Progenitor cell of endocrine pancreas (in vitro differentiated cells): ENCODE data around the gene ABHD16B. TPM values are rescaled to one million over a fixed set of nuclear protein-coding genes. Genes with fewer than 3 reads are reported as not detected.

Source experiments
- DNase-seq: peaks from one replicate; pipeline ENCODE4 v3.0.0; 2021; ENCODE audit warnings: low spot score; ENCODE audit not compliant: unreplicated experiment
- H3K27ac Mint-ChIP-seq: 2 replicates; pipeline ENCODE4 v1.8.0; 2021; ENCODE audit warnings: mild to moderate bottlenecking, moderate library complexity, mixed read lengths
- H3K27me3 Mint-ChIP-seq: 2 replicates; pipeline ENCODE4 v1.8.0; 2021; ENCODE audit warnings: mixed read lengths
- H3K36me3 Mint-ChIP-seq: 2 replicates; pipeline ENCODE4 v1.8.0; 2022; ENCODE audit warnings: mixed read lengths; ENCODE audit not compliant: insufficient read depth
- H3K4me1 Mint-ChIP-seq: 2 replicates; pipeline ENCODE4 v1.8.0; 2021; ENCODE audit warnings: low read depth, mixed read lengths
- H3K4me3 Mint-ChIP-seq: 2 replicates; pipeline ENCODE4 v1.8.0; 2021; ENCODE audit warnings: low read depth, mild to moderate bottlenecking, moderate library complexity, mixed read lengths
- H3K9me3 Mint-ChIP-seq: 2 replicates; pipeline ENCODE4 v1.8.0; 2021; ENCODE audit warnings: low read depth, mixed read lengths
- total RNA-seq: library from RNA; stranded (reverse); gene quantifications from 2 replicates; pipeline ENCODE4 v1.2.1, GENCODE V29; 2021
- TF ChIP-seq, protein P1 (sequence below): fragments of 200-600 bp; sonication (generic); IDR thresholded peaks from one replicate; pipeline ENCODE4 v1.5.0; 2021; ENCODE audit warnings: antibody characterized with exemption, mild to moderate bottlenecking; ENCODE audit not compliant: unreplicated experiment

ABHD16B gene
- total RNA-seq, 1 donor from 2014 or later = not detected

DNA sequence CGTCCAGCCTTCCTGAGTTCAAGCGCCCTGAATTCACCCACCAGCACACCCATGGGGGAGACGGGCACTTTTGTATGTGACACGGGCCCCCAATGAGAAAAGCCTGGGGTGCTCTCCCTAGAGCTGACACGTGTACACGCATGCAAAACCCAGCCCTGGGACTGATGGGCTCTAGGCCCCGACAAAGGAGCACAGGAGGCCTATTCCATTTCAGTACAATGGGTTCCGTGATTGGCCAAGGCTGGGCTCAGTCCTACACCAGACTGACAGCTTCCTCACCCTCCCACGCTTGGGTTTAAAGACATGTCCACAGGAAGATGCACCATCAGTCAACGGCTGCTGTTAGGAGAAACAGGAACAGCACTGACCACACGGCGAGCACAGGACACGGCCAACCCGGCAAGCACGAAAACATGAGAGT, 39.0 kb upstream of the ABHD16B start:
- H3K4me1 Mint-ChIP-seq = peaks cover 19% of the 10 kb centered on the region
- peaks cover 2% of the 10 kb centered on the region for H3K36me3 Mint-ChIP-seq
- H3K27me3 Mint-ChIP-seq = no peaks in the 10 kb centered on the region

DNA sequence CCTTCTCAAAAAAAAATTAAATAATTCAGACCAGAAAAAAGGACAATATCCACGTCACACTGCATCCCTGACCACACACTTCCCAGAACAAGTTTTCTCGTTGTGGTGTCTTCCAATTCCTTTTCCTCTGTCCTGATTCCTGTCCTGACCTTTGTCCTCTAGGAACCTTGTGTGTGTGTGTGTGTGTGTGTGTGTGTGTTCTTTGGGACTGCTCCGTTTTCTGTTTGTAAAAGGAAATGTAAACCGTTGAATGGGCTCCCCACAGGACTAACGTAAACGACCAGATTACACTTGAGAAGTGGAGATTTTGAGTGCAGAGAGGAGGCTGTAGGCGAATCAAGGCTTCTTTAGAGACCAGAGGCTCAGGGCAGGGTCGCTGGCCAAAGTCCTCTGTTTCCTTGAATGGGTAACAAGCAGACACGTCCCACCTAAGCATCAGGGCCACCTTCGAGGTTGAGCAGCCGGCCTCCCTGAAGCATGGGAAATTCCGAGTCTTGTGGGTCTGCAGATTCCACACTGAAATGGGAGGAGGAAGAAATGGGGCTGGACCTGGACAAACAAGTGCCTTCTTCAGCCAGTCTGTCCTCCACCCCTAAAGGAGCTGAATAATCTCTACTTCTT, 37.5 kb upstream of the ABHD16B start:
- H3K4me1 Mint-ChIP-seq = peaks cover 23% of the 10 kb centered on the region
- no peaks in the 10 kb centered on the region for H3K27me3 Mint-ChIP-seq
- no peaks in the 10 kb centered on the region for H3K9me3 Mint-ChIP-seq
- H3K4me3 Mint-ChIP-seq = no peak overlapping the region
- TF ChIP-seq, protein P1, sequence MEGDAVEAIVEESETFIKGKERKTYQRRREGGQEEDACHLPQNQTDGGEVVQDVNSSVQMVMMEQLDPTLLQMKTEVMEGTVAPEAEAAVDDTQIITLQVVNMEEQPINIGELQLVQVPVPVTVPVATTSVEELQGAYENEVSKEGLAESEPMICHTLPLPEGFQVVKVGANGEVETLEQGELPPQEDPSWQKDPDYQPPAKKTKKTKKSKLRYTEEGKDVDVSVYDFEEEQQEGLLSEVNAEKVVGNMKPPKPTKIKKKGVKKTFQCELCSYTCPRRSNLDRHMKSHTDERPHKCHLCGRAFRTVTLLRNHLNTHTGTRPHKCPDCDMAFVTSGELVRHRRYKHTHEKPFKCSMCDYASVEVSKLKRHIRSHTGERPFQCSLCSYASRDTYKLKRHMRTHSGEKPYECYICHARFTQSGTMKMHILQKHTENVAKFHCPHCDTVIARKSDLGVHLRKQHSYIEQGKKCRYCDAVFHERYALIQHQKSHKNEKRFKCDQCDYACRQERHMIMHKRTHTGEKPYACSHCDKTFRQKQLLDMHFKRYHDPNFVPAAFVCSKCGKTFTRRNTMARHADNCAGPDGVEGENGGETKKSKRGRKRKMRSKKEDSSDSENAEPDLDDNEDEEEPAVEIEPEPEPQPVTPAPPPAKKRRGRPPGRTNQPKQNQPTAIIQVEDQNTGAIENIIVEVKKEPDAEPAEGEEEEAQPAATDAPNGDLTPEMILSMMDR = no peak
- peak overlapping the region; percentile 59 for H3K27ac Mint-ChIP-seq
- DNase-seq = no peak
- H3K36me3 Mint-ChIP-seq = peaks cover 3% of the 10 kb centered on the region

More for the DNA sequence above, 39.0 kb upstream of the ABHD16B start:
- Mint-ChIP-seq H3K4me3 (no peak overlapping the region), H3K9me3 (no peaks in the 10 kb centered on the region), H3K27ac (no peak overlapping the region)
- no peak for DNase-seq
- TF ChIP-seq, protein P1 = no peak

DNA sequence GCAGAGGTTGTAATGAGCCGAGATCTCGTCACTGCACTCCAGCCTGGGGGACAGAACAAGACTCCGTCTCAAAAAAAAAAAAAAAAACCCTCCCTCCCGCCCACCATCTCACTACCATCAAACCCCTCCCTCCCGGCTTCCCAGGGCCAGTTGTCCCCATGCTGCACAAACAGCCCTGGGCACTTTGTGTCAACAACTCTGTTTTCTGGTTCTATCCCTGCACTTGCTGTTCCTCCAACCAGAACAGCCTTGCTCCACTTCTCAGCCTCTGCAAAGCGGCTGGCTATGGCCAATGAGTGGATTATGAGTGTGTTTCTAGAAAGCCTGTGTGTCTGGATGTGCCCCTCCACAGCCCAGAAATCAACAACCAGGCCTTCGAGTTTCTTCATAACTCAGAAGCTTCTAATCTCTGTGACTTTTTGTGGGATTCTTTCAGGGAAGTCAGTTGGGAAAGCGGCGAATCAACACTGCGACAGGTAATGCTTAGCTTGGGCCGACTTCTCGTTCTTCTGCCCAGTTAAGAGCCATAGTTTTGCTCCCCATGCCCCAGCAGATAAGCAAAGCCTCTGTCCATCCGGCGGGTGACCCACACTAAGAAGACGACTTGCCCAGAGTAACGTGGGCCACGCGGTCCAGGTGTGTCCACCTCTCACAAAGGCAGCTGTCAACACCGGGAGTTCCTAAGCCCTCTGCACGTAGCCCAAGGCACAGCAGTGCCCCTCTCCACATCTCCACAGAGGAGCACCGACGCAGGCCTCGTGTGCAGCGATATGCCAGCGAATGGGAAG, 35.8 kb upstream of the ABHD16B start:
- peaks cover 3% of the 10 kb centered on the region for H3K36me3 Mint-ChIP-seq
- H3K4me3 Mint-ChIP-seq = no peak overlapping the region
- H3K4me1 Mint-ChIP-seq = peaks cover 33% of the 10 kb centered on the region
- no peak for DNase-seq
- no peaks in the 10 kb centered on the region for H3K9me3 Mint-ChIP-seq
- TF ChIP-seq, protein P1 = no peak
- H3K27ac Mint-ChIP-seq = no peak overlapping the region
- no peaks in the 10 kb centered on the region for H3K27me3 Mint-ChIP-seq

DNA sequence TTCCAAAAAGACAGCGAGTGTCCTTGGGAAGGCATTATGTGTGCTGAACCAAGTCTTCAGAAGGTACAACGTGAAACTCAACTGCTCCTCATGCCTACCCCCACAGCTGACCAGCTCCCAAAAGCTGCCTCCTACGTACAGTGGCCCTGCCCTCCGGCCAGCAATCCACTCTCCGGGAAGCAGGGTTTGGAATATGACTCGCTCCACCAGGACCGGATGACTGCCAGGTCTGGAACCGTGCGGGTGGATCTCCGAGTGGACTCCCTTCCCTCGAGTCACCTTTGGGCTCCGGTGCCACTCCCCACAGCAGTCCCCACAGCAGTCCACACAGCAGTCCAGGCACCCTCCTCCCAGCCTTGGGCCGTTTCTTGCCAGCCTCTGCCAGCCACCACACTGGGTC, 34.5 kb upstream of the ABHD16B start:
- DNase-seq = no peak
- H3K4me3 Mint-ChIP-seq = no peak overlapping the region
- H3K27me3 Mint-ChIP-seq = no peaks in the 10 kb centered on the region
- H3K36me3 Mint-ChIP-seq = peaks cover 3% of the 10 kb centered on the region
- TF ChIP-seq, protein P1 = no peak
- H3K27ac Mint-ChIP-seq = no peak overlapping the region
- no peaks in the 10 kb centered on the region for H3K9me3 Mint-ChIP-seq
- H3K4me1 Mint-ChIP-seq = peaks cover 33% of the 10 kb centered on the region

DNA sequence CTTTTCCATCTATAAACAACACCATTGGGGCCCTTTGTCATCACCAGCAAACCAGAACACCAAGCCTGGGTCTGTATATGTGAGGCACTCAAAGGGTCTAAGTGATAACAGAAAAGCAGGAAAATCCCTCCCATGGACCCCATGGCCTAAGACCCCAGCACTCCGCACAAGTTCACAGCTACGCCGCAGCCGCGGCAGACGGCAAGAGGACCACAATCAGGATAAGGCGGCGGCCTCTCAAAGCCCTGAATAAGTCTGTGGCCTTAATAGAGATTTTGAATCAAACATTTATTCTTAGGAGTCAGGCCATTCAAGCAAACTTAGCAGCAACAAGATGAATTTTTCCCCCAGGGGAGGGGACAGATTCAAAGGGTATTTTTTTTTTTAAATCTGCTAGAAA, 33.2 kb upstream of the ABHD16B start:
- DNase-seq = no peak
- Mint-ChIP-seq H3K9me3 (no peaks in the 10 kb centered on the region), H3K36me3 (peaks cover 3% of the 10 kb centered on the region), H3K27ac (no peak overlapping the region), H3K27me3 (no peaks in the 10 kb centered on the region), H3K4me1 (peaks cover 32% of the 10 kb centered on the region), H3K4me3 (peak overlapping the region; percentile 82)
- TF ChIP-seq, protein P1 = no peak
